Measurements from ENCODE around the gene DPP6. TPM values are rescaled to one million over a fixed set of nuclear protein-coding genes. Genes with fewer than 3 reads are reported as not detected.

Gene DPP6
- total RNA-seq, 1 experiment from 2014 or later = not detected

DNA sequence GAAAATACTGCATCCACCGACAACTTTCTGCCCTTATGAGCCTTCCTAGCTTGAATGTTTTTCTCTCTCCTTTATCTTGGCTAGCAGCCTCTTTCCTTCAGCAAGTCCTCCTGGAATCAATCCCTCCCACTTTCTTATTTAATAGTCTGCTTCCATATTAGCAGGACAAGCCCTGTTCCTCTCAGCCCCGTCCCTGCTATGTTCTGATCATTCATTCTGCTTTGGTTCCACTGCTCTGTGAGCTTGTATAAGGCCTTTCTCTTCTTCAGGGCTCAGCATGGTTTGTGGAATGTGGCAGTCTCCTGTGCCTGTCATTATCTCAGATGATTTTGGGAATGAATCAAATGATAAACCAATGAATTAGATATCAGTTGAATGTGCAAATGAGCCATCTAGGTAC lies 420.1 kb downstream of the DPP6 start:
- CTCF ChIA-PET = no interaction called here
- BruUV-seq (replicated peaks) = no TSS peak
- Histone ChIP-seq H3F3A (ENCODE audit: insufficient read depth, low read depth) (no peaks in the 10 kb centered on the region), H3K4me1 (replicated peaks; ENCODE audit: insufficient read depth) (no peaks in the 10 kb centered on the region), H3K4me3 (no peak overlapping the region), H4K20me1 (ENCODE audit: insufficient read depth) (no peaks in the 10 kb centered on the region), H3K79me2 (ENCODE audit: low read depth) (no peaks in the 10 kb centered on the region), H3K36me3 (ENCODE audit: low read depth) (no peaks in the 10 kb centered on the region), H3K4me2 (no peak overlapping the region), H3K27me3 (ENCODE audit: insufficient read depth, low read depth) (peaks cover 10% of the 10 kb centered on the region; the same call in 1 of the 2 replicates), H3K9me3 (ENCODE audit: insufficient read depth, low read depth) (no peaks in the 10 kb centered on the region), H3K9me2 (ENCODE audit: insufficient read depth) (no peaks in the 10 kb centered on the region), H2AFZ (no peak overlapping the region), H3K27ac (no peak overlapping the region)
- no peak for TF ChIP-seq EZH2 (IDR thresholded peaks at IDR 0.05; ENCODE audit: low read depth)
- TF ChIP-seq CTCF (conservative IDR thresholded peaks at IDR 0.05) = no peak
- intact Hi-C loops (cut with micrococcal nuclease; ENCODE audit: unreplicated experiment) = no loop called here
- POLR2A ChIA-PET (ENCODE audit: unreplicated experiment) = no interaction called here
- no peak for DNase-seq

DNA sequence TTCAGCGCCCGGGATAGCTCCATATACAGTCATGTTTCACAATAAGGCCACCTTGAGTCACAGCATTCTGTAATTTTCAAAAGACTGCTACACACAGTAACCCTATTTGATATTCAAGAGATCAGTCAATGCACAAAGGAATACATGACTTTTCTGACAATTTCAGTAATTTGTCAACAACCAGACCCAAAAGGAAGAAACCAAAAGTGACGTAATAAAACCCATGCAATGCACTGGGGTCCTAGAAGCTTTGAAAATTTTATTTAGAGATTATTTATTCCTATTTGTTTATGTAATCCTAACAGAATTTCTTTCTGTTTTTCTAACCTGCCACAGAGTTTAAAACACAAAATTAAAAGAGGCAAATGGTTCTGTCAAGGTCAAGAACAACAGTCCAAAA lies 421.2 kb downstream of the DPP6 start:
- Histone ChIP-seq H3K9me3 (ENCODE audit: insufficient read depth, low read depth) (no peaks in the 10 kb centered on the region), H3K4me3 (no peak overlapping the region), H3K27me3 (ENCODE audit: insufficient read depth, low read depth) (peaks cover 10% of the 10 kb centered on the region; the same call in 1 of the 2 replicates), H3K4me2 (no peak overlapping the region), H2AFZ (no peak overlapping the region), H3K27ac (no peak overlapping the region), H4K20me1 (ENCODE audit: insufficient read depth) (no peaks in the 10 kb centered on the region), H3K36me3 (ENCODE audit: low read depth) (no peaks in the 10 kb centered on the region), H3F3A (ENCODE audit: insufficient read depth, low read depth) (no peaks in the 10 kb centered on the region), H3K4me1 (replicated peaks; ENCODE audit: insufficient read depth) (no peaks in the 10 kb centered on the region), H3K79me2 (ENCODE audit: low read depth) (no peaks in the 10 kb centered on the region), H3K9me2 (ENCODE audit: insufficient read depth) (no peaks in the 10 kb centered on the region)
- TF ChIP-seq EZH2 (IDR thresholded peaks at IDR 0.05; ENCODE audit: low read depth) (no peak), CTCF (conservative IDR thresholded peaks at IDR 0.05) (no peak)
- ChIA-PET POLR2A (ENCODE audit: unreplicated experiment) (no interaction called here), CTCF (no interaction called here)
- intact Hi-C loops (cut with micrococcal nuclease; ENCODE audit: unreplicated experiment) = no loop called here
- no peak for DNase-seq
- BruUV-seq (replicated peaks) = no TSS peak

DNA sequence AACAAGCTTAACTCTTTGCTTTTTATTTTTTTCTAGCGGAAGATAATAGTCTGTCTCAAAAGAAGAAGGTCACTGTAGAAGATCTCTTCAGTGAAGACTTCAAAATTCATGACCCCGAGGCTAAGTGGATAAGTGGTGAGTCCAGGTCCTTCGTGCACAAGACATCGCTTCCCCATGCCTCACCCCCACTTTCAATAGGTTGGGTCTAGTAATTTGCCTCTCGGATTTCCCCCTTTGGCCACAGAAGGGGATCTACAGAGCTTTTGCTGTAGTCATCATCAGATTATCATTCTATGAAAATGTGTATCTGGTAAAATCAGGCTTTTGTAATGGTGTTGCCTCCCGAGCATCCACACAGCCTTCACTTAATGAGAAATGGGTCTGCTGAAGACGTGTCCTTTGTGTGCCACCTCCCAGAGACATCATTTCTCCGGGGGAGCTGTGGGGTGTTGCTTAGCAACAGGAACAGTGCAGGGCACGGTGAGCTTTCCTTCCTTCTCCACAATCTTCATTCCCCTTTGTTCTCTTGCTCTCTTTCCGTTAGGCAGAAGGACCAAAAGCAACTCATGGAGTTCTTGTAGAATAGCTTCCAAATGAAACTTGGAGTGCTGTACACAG lies 422.8 kb downstream of the DPP6 start:
- Histone ChIP-seq H3F3A (ENCODE audit: insufficient read depth, low read depth) (no peaks in the 10 kb centered on the region), H3K4me3 (no peak overlapping the region), H3K79me2 (ENCODE audit: low read depth) (no peaks in the 10 kb centered on the region), H3K4me1 (replicated peaks; ENCODE audit: insufficient read depth) (no peaks in the 10 kb centered on the region), H3K27me3 (ENCODE audit: insufficient read depth, low read depth) (peaks cover 13% of the 10 kb centered on the region; the same call in 1 of the 2 replicates), H3K9me2 (ENCODE audit: insufficient read depth) (no peaks in the 10 kb centered on the region), H3K9me3 (ENCODE audit: insufficient read depth, low read depth) (no peaks in the 10 kb centered on the region), H3K4me2 (no peak overlapping the region), H3K36me3 (ENCODE audit: low read depth) (no peaks in the 10 kb centered on the region), H3K27ac (no peak overlapping the region), H2AFZ (no peak overlapping the region), H4K20me1 (ENCODE audit: insufficient read depth) (no peaks in the 10 kb centered on the region)
- BruUV-seq (replicated peaks) = no TSS peak
- intact Hi-C loops (cut with micrococcal nuclease; ENCODE audit: unreplicated experiment) = no loop called here
- POLR2A ChIA-PET (ENCODE audit: unreplicated experiment) = no interaction called here
- TF ChIP-seq CTCF (conservative IDR thresholded peaks at IDR 0.05) (no peak), EZH2 (IDR thresholded peaks at IDR 0.05; ENCODE audit: low read depth) (no peak)
- no peak for DNase-seq
- CTCF ChIA-PET = no interaction called here
